ENCODE data around the gene FAT3.

DNA sequence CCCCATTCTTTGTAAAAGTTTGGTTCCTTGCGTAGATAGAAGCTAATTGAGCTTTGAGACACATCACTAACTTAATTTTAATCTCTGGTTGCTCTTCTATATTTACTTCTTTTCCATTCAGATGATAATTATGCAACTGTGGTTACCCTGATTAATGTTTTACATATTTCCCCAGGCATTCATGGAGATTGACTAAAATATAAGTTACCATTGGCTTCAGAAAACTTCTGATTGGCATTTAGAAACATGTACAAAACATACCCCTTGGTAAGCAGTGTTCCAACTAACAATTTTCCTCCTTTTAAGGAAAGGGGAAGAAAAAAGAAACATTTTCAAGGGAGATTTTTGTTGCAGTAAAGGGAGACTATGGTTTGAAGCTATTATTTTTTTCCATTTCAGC lies 43.9 kb downstream of the FAT3 start:
- TF ChIP-seq, protein P1, sequence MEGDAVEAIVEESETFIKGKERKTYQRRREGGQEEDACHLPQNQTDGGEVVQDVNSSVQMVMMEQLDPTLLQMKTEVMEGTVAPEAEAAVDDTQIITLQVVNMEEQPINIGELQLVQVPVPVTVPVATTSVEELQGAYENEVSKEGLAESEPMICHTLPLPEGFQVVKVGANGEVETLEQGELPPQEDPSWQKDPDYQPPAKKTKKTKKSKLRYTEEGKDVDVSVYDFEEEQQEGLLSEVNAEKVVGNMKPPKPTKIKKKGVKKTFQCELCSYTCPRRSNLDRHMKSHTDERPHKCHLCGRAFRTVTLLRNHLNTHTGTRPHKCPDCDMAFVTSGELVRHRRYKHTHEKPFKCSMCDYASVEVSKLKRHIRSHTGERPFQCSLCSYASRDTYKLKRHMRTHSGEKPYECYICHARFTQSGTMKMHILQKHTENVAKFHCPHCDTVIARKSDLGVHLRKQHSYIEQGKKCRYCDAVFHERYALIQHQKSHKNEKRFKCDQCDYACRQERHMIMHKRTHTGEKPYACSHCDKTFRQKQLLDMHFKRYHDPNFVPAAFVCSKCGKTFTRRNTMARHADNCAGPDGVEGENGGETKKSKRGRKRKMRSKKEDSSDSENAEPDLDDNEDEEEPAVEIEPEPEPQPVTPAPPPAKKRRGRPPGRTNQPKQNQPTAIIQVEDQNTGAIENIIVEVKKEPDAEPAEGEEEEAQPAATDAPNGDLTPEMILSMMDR (IDR thresholded peaks at IDR 0.05): no peak
- TF ChIP-seq POLR2A (IDR thresholded peaks at IDR 0.05): no peak
- no peak for TF ChIP-seq EP300 (IDR thresholded peaks at IDR 0.05)

Measured in ovary (tissue), 3 donors.